HEK293 (cell line): ENCODE results near the gene NUP62.
"Not testable (repeated sequence)": the region's sequence is repeated elsewhere in the genome, so short reads cannot be mapped to it uniquely, and the experiment has no call there.

Source experiments
- CTCF ChIA-PET: fragments of 350-600 bp; formaldehyde crosslinking; extraction: SDS; loops from one replicate; lab custom pipeline; 2021; ENCODE audit warnings: antibody characterized with exemption; lab: Yijun Ruan, JAX
- POLR2A ChIA-PET: fragments of 300-600 bp; formaldehyde crosslinking; extraction: SDS; loops from one replicate; lab custom pipeline; 2020; ENCODE audit warnings: antibody characterized with exemption, inconsistent platforms; lab: Yijun Ruan, JAX
- H3K27ac ChIP-seq: fragments of 200-500 bp; sonication (Bioruptor generic); 2 replicates; pipeline ENCODE4 v1.5.1; 2014; ENCODE audit warnings: low read depth, low read length, control low read depth, inconsistent platforms; ENCODE audit errors: extremely low read depth
- H3K36me3 ChIP-seq, 2 experiments: fragments of 200-500 bp in 1 of 2; sonication (Bioruptor generic) in 1 of 2; 1 replicate in 1 of 2; 2 replicates in 1 of 2; pipeline ENCODE4 v1.5.1; 2014 to 2017; ENCODE audit warnings: inconsistent platforms in 2 of 2, low read length in 2 of 2; ENCODE audit not compliant: control insufficient read depth in 2 of 2, insufficient read depth in 1 of 2
- H3K4me1 ChIP-seq: fragments of 200-500 bp; sonication (Bioruptor generic); 2 replicates; pipeline ENCODE4 v1.5.1; 2014; ENCODE audit warnings: mild to moderate bottlenecking, low read length, inconsistent platforms; ENCODE audit not compliant: control insufficient read depth, insufficient read depth
- H3K4me3 ChIP-seq: 2 replicates; pipeline ENCODE4 v1.5.1; 2011; ENCODE audit warnings: low read depth, mild to moderate bottlenecking, control low read depth, low read length, moderate library complexity
- H3K9me3 ChIP-seq: fragments of 200-500 bp; sonication (Bioruptor generic); 2 replicates; pipeline ENCODE4 v1.5.1; 2014; ENCODE audit warnings: low read depth, low read length, inconsistent platforms; ENCODE audit not compliant: control insufficient read depth, insufficient read depth
- BCL11A ChIP-seq: fragments of 450-650 bp; formaldehyde crosslinking; IDR thresholded peaks from 2 replicates; pipeline ENCODE4 v1.5.1; 2016; ENCODE audit warnings: low read depth, missing biosample characterization, missing genetic modification characterization
- IKZF3 ChIP-seq: fragments of 450-650 bp; IDR thresholded peaks from 2 replicates; pipeline ENCODE4 v1.5.0; 2018; ENCODE audit warnings: missing biosample characterization, mild to moderate bottlenecking, missing genetic modification characterization, moderate library complexity
- KLF16 ChIP-seq: fragments of 450-650 bp; formaldehyde crosslinking; IDR thresholded peaks from 2 replicates; pipeline ENCODE4 v1.5.1; 2017; ENCODE audit warnings: missing biosample characterization, missing genetic modification characterization
- KLF9 ChIP-seq: fragments of 450-650 bp; formaldehyde crosslinking; IDR thresholded peaks from 2 replicates; pipeline ENCODE4 v1.5.1; 2016; ENCODE audit warnings: missing biosample characterization, missing genetic modification characterization, low read depth
- SP7 ChIP-seq: fragments of 450-650 bp; formaldehyde crosslinking; IDR thresholded peaks from 2 replicates; pipeline ENCODE4 v1.5.1; 2016; ENCODE audit warnings: missing biosample characterization, missing genetic modification characterization
- TCF7L2 ChIP-seq: IDR thresholded peaks from 2 replicates; pipeline ENCODE4 v1.6.1; 2011; ENCODE audit warnings: low read depth, mild to moderate bottlenecking, inconsistent platforms, low read length, moderate library complexity, borderline replicate concordance
- YY1 ChIP-seq: fragments of 450-650 bp; formaldehyde crosslinking; IDR thresholded peaks from 2 replicates; pipeline ENCODE4 v1.5.1; 2018; ENCODE audit warnings: missing biosample characterization, missing genetic modification characterization
- ZBTB11 ChIP-seq: fragments of 450-650 bp; formaldehyde crosslinking; conservative IDR thresholded peaks from 2 replicates; pipeline ENCODE4 v1.5.1; 2016; ENCODE audit warnings: low read depth, missing biosample characterization, missing genetic modification characterization
- ZBTB17 ChIP-seq: fragments of 450-650 bp; formaldehyde crosslinking; IDR thresholded peaks from 2 replicates; pipeline ENCODE4 v1.5.1; 2016; ENCODE audit warnings: missing biosample characterization, missing genetic modification characterization
- ZFHX2 ChIP-seq: fragments of 450-650 bp; formaldehyde crosslinking; conservative IDR thresholded peaks from 2 replicates; pipeline ENCODE4 v1.5.1; 2016; ENCODE audit warnings: missing biosample characterization, missing genetic modification characterization
- ZFP41 ChIP-seq: fragments of 450-650 bp; formaldehyde crosslinking; IDR thresholded peaks from 2 replicates; pipeline ENCODE4 v1.5.1; 2016; ENCODE audit warnings: missing biosample characterization, missing genetic modification characterization, borderline replicate concordance
- ZNF24 ChIP-seq: fragments of 450-650 bp; formaldehyde crosslinking; IDR thresholded peaks from 2 replicates; pipeline ENCODE4 v1.5.1; 2016; ENCODE audit warnings: missing biosample characterization, missing genetic modification characterization
- ZNF292 ChIP-seq: fragments of 450-650 bp; formaldehyde crosslinking; IDR thresholded peaks from 2 replicates; pipeline ENCODE4 v1.5.1; 2016; ENCODE audit warnings: low read depth, missing biosample characterization, missing genetic modification characterization, borderline replicate concordance
- ZNF311 ChIP-seq: fragments of 450-650 bp; formaldehyde crosslinking; IDR thresholded peaks from 2 replicates; pipeline ENCODE4 v1.5.1; 2017; ENCODE audit warnings: missing biosample characterization, missing genetic modification characterization, borderline replicate concordance
- ZNF354C ChIP-seq: fragments of 450-650 bp; formaldehyde crosslinking; IDR thresholded peaks from 2 replicates; pipeline ENCODE4 v1.5.1; 2016; ENCODE audit warnings: missing biosample characterization, missing genetic modification characterization, low read depth, borderline replicate concordance
- ZNF521 ChIP-seq: fragments of 450-650 bp; formaldehyde crosslinking; IDR thresholded peaks from 2 replicates; pipeline ENCODE4 v1.5.1; 2017; ENCODE audit warnings: missing biosample characterization, mild to moderate bottlenecking, missing genetic modification characterization
- ZNF596 ChIP-seq: fragments of 450-650 bp; IDR thresholded peaks from 2 replicates; pipeline ENCODE4 v1.5.0; 2018; ENCODE audit warnings: missing biosample characterization, mild to moderate bottlenecking, missing genetic modification characterization, moderate library complexity
- ZNF600 ChIP-seq: fragments of 450-650 bp; formaldehyde crosslinking; IDR thresholded peaks from 2 replicates; pipeline ENCODE4 v1.5.1; 2016; ENCODE audit warnings: missing biosample characterization, missing genetic modification characterization
- ZNF658 ChIP-seq: fragments of 450-650 bp; formaldehyde crosslinking; IDR thresholded peaks from 2 replicates; pipeline ENCODE4; 2016; ENCODE audit warnings: missing biosample characterization, missing genetic modification characterization
- ZNF664 ChIP-seq: fragments of 450-650 bp; formaldehyde crosslinking; IDR thresholded peaks from 2 replicates; pipeline ENCODE4 v1.5.1; 2016; ENCODE audit warnings: missing biosample characterization, missing genetic modification characterization
- ZNF707 ChIP-seq: fragments of 450-650 bp; formaldehyde crosslinking; IDR thresholded peaks from 2 replicates; pipeline ENCODE4 v1.5.1; 2016; ENCODE audit warnings: missing biosample characterization, missing genetic modification characterization
- ZNF768 ChIP-seq: fragments of 450-650 bp; formaldehyde crosslinking; IDR thresholded peaks from 2 replicates; pipeline ENCODE4 v1.5.1; 2018; ENCODE audit warnings: missing biosample characterization, mild to moderate bottlenecking, missing genetic modification characterization
- ZNF777 ChIP-seq: fragments of 450-650 bp; formaldehyde crosslinking; IDR thresholded peaks from 2 replicates; pipeline ENCODE4 v1.5.1; 2017; ENCODE audit warnings: missing biosample characterization, missing genetic modification characterization, borderline replicate concordance
- ZXDB ChIP-seq: fragments of 450-650 bp; formaldehyde crosslinking; IDR thresholded peaks from 2 replicates; pipeline ENCODE4 v1.5.1; 2016; ENCODE audit warnings: missing biosample characterization, missing genetic modification characterization

NUP62 gene

DNA sequence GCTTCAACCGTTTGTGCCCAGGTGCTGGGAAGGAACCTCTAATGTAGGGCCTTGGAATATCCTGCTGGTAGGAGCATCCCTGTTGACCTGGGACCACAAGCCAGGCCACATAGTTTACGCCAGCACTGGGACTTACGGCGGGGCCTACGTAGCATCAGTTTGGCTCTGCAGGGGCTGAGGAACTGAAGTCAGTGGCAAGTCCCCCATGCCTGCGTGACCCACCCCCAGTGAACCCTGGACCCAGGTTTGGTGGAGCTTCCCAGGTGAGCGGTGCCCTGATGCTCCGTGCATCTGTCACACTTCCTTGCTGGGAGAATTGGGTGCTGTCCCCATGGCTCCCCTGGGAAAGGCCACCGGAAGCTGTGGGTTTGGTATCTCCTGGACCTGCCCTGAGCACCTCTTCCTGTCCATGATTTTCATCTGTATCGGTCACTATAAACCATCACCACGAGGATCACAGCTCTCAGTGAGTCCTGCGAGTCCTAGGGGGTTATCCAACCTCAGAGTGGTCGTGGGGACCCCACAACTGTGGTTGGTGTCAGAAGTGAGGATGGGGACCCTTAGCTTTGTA lies 21.7 kb upstream of the NUP62 start (continued):
- no peak for TF ChIP-seq TCF7L2

GRCh38 chr19:49950590-49950948 lies 21.3 kb upstream of the NUP62 start:
- H3K9me3 ChIP-seq: no peaks in the 10 kb centered on the region
- POLR2A ChIA-PET: no interaction called here
- CTCF ChIA-PET: interaction anchor here (0.6 to 11.4 kb wide), 5 partner anchors 11 to 1251 kb away, joined by 3 to 100 read pairs (median 4); no protein-coding TSS in a partner anchor

GRCh38 chr19:49949742-49950589 lies 20.7 kb upstream of the NUP62 start:
- TF ChIP-seq ZNF600 (tag by site-specific recombination) (no peak), ZFHX2 (tag by site-specific recombination) (0 out of 2 replicates have a peak, but pooled peaks have one; percentile 20), ZNF24 (tag by site-specific recombination) (0 out of 2 replicates have a peak, but pooled peaks have one; percentile 65)
- ChIA-PET POLR2A (no interaction called here), CTCF (interaction anchor here (0.6 to 11.4 kb wide), 5 partner anchors 11 to 1250 kb away, joined by 3 to 100 read pairs (median 3); no protein-coding TSS in a partner anchor)

More at GRCh38 chr19:49950590-49950948, 21.3 kb upstream of the NUP62 start:
- H3K4me3 ChIP-seq: no peak overlapping the region
- 0 out of 2 replicates have a peak, but pooled peaks cover 4% of the 10 kb centered on the region for H3K4me1 ChIP-seq
- no peak overlapping the region for H3K27ac ChIP-seq
- TF ChIP-seq ZNF664 (tag by site-specific recombination): 0 out of 2 replicates have a peak, but pooled peaks have one; percentile 22
- TF ChIP-seq ZNF768 (tag by site-specific recombination): no peak
- H3K36me3 ChIP-seq: no peaks in the 10 kb centered on the region

GRCh38 chr19:49946415-49946814 lies 17.1 kb upstream of the NUP62 start:
- Histone ChIP-seq H3K36me3 (no peaks in the 10 kb centered on the region), H3K9me3 (no peaks in the 10 kb centered on the region), H3K4me1 (0 out of 2 replicates have a peak, but pooled peaks cover 2% of the 10 kb centered on the region), H3K27ac (no peak overlapping the region), H3K4me3 (no peak overlapping the region)
- ChIA-PET CTCF (interaction anchor here (2.1 kb wide), 1 partner anchor 38 kb away, joined by 7 read pairs; no protein-coding TSS in a partner anchor), POLR2A (no interaction called here)
- TF ChIP-seq KLF16 (tag by site-specific recombination) (no peak), ZNF292 (tag by site-specific recombination) (no peak), BCL11A (no peak), ZNF521 (no peak), ZFP41 (tag by site-specific recombination) (no peak), ZNF777 (tag by site-specific recombination) (no peak), ZNF658 (tag by site-specific recombination) (no peak), ZBTB17 (tag by site-specific recombination) (no peak), ZNF596 (no peak), ZBTB11 (tag by site-specific recombination) (no peak), KLF9 (tag by site-specific recombination) (no peak), ZNF354C (no peak), ZNF311 (no peak), SP7 (tag by site-specific recombination) (no peak), ZNF707 (tag by site-specific recombination) (no peak), YY1 (no peak), IKZF3 (tag by site-specific recombination) (no peak), ZXDB (tag by site-specific recombination) (no peak)

More at GRCh38 chr19:49949742-49950589, 20.7 kb upstream of the NUP62 start:
- Histone ChIP-seq H3K27ac (no peak overlapping the region), H3K4me1 (0 out of 2 replicates have a peak, but pooled peaks cover 4% of the 10 kb centered on the region), H3K4me3 (no peak overlapping the region), H3K36me3 (no peaks in the 10 kb centered on the region), H3K9me3 (no peaks in the 10 kb centered on the region)

DNA sequence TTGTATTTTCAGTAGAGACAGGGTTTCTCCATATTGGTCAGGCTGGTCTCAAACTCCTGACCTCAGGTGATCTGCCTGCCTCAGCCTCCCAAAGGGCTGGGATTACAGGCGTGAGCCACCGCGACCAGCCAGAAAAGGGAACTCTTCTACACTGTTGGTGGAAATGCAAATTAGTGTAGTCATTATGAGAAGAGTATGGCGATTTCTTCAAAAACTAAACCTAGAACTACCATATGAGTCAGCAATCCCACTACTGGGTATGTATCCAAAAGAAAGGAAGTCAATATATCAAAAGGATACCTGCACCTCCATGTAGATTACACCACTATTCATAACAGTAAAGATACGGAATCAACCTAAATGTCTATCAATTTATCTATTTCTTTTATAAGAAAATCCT lies 15.3 kb upstream of the NUP62 start:
- CTCF ChIA-PET, H3K27ac ChIP-seq, H3K4me1 ChIP-seq, H3K4me3 ChIP-seq, H3K9me3 ChIP-seq, H3K36me3 ChIP-seq: not testable (repeated sequence)
- POLR2A ChIA-PET: interaction anchor here (0.7 kb wide), 1 partner anchor 59 kb away, joined by 3 read pairs; no protein-coding TSS in a partner anchor
